HT1080 (cell line): ENCODE results near the gene EVPL. TPM values are rescaled to one million over a fixed set of nuclear protein-coding genes. Genes with fewer than 3 reads are reported as not detected.
"Not testable (repeated sequence)": the region's sequence is repeated elsewhere in the genome, so short reads cannot be mapped to it uniquely, and the experiment has no call there.

ENCODE experiments used
- DNase-seq: peaks from one replicate; pipeline ENCODE4 v3.0.0-alpha.2; 2015; ENCODE audit warnings: low read depth
- total RNA-seq: library from RNA; depleted of rRNA; stranded (reverse); fragments of >200 nt; shearing (Covaris generic); gene quantifications from 2 replicates; pipeline ENCODE4 v1.2.3, GENCODE V29; 2014; rRNA removed

EVPL gene
- total RNA-seq, 1 experiment from 2014 or later, result not detected

DNA sequence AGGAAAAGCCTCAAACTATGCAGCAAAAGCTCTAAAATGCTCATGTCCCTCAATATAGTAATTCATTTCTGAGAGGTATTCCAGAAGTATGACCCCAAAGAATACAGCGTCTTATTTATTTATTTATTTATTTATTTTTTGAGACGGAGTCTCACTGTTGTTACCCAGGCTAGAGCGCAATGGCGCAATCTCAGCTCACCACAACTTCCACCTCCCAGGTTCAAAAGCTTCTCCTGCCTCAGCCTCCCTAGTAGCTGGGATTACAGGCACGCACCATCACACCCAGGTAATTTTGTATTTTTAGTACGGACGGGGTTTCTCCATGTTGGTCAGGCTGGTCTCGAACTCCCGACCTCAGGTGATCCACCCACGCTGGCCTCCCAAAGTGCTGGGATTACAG, 58.1 kb downstream of the EVPL start:
- not testable (repeated sequence) for DNase-seq

DNA sequence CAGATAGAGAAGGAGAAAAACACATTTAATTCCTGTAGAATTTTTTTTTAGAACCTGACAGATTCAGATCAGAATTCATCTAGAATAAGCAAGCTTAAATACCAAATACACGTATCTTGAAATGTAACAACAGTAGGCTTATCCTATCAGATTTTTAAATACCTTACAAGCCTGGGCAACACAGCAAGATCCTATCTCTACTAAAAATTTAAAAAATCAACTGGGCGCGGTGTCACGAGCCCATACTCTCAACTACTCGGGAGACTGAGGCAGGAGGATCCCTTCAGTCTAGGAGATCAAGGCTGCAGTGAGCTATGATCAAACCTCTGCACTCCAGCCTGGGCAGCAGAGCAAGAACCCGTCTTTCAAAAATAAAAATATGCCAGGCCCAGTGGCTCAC, 61.6 kb downstream of the EVPL start:
- no peak for DNase-seq

DNA sequence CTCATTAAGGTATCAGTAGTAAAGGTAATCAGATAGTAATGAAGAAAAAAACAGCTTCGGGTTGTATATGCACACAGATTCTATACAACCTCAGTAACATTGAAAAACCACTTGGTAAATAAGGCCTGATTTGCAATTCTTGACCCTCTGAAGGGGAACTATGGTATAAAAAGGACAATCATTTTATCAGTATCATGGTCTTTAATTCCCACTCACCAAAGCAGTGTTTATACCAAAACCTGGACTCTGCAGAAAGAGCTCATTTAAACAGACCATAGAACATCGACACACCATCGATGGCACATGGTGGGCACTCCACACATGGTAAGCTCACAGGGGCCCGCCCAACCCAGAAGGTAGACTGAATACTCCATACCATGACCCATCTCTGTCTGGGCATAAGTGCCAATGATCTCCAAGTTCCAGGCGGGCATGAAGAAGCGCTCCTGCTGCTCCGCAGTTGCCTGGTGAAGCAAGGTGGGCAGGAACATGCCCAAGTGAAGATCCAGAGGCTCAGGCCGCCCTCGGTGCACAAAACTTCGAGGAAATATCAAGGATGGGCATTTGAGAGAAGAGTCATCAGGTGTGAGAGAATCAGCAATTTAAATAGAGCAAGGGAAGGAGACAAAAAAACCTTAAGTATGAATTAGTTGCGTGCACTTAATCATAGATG, 67.1 kb downstream of the EVPL start:
- no peak for DNase-seq

DNA sequence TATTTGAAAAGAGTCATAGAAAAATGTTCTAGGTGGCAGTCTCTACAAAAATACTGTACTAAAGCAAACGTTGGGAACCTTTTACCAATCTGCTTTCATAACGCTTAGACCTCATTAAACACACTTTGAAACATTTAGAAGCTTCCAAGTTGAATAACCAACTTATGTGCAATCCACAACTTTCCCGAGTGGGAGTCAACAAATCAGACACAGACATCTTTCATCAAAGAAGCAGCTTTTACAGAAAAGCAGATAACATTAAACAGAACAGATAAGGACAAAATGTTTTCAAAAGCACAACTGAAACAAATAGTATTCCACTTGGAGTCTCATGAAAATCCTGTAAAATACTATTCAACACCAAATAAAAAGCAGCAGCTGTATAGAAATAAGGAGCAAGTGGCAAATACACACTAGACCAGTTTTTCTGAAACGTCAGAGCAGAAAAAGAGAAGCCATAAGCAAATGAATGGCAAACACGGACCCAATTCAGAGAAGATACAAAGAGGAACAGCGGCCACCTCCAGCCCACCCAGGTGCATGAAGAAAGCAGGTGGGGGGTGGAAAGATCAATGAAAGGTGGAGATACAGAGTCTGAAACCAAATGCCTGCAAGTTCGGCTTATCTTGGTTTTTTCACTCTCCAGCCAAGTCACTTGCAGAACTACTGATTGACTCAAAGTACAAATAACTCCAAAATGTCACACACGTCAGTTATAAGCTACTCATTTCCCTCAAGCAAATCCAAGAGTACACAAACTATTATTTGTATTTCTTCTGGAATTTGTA, 67.9 kb downstream of the EVPL start:
- DNase-seq, result no peak

Other genes with a start within 250 kb of the EVPL start
- 26.3 and 26.8 TPM in 2 replicates for gene UNK, start 242.5 kb downstream of the EVPL start, total RNA-seq
- 2.7 TPM in 2 replicates for gene UNC13D, start 182.9 kb downstream of the EVPL start, total RNA-seq
- gene WBP2, start 172.0 kb downstream of the EVPL start, total RNA-seq, result 26.1 and 38.3 TPM in 2 replicates
- gene TRIM47, start 148.7 kb downstream of the EVPL start, total RNA-seq, result 22.7 and 26.6 TPM in 2 replicates
- gene TRIM65, start 130.4 kb downstream of the EVPL start, total RNA-seq, result 36.0 and 36.9 TPM in 2 replicates
- 63.8 and 66.9 TPM in 2 replicates for gene MRPL38, start 122.4 kb downstream of the EVPL start, total RNA-seq
- 9.5 and 10.8 TPM in 2 replicates for gene FBF1, start 86.3 kb downstream of the EVPL start, total RNA-seq
- 17.6 and 23.0 TPM in 2 replicates for gene ACOX1, start 48.1 kb downstream of the EVPL start, total RNA-seq
- gene TEN1, start 48.1 kb downstream of the EVPL start, total RNA-seq, result 23.8 and 32.8 TPM in 2 replicates
- gene CDK3, start 26.5 kb downstream of the EVPL start, total RNA-seq, result 2.1 and 3.5 TPM in 2 replicates
- gene SRP68, start 45.2 kb upstream of the EVPL start, total RNA-seq, result 30.5 and 55.3 TPM in 2 replicates
- 0.18 TPM in 1 of 2 replicates, not detected in the other for gene GALR2, start 47.5 kb upstream of the EVPL start, total RNA-seq
- 0.06 and 0.10 TPM in 2 replicates for gene ZACN, start 51.9 kb upstream of the EVPL start, total RNA-seq
- gene EXOC7, start 76.5 kb upstream of the EVPL start, total RNA-seq, result 78.6 and 82.7 TPM in 2 replicates
- not detected in 2 replicates for gene FOXJ1, start 113.9 kb upstream of the EVPL start, total RNA-seq
- gene RNF157, start 213.2 kb upstream of the EVPL start, total RNA-seq, result 0.10 and 0.23 TPM in 2 replicates
- 42.5 and 65.9 TPM in 2 replicates for gene UBALD2, start 238.0 kb upstream of the EVPL start, total RNA-seq